WTC11 (cell line): ENCODE results near the gene RSBN1L. TPM values are rescaled to one million over a fixed set of nuclear protein-coding genes. Genes with fewer than 3 reads are reported as not detected.
A peak's percentile ranks its signal among the peaks of the same experiment; 100 is the strongest.

ENCODE experiments used
- ATAC-seq: fragments of 200-7000 bp; cut with Tn5 transposase; 2 replicates; pipeline ENCODE4 v1.10.0; 2021; ENCODE audit warnings: mild to moderate bottlenecking, moderate library complexity
- CTCF ChIA-PET: fragments of 300-600 bp; sonication (Branson Sonifier 250); formaldehyde crosslinking; loops from one replicate; lab custom pipeline; 2021; ENCODE audit warnings: antibody characterized with exemption; lab: Charles Lee
- POLR2A ChIA-PET: fragments of 350-600 bp; sonication (Branson Sonifier 250); formaldehyde crosslinking; loops from one replicate; lab custom pipeline; 2021; ENCODE audit warnings: antibody characterized with exemption; lab: Charles Lee
- DNase-seq: peaks from one replicate; pipeline ENCODE4 v3.0.0; 2021; ENCODE audit warnings: low spot score
- H3K27ac Mint-ChIP-seq: 2 replicates; pipeline ENCODE4 v1.8.0; 2021; ENCODE audit warnings: mixed read lengths
- H3K27me3 Mint-ChIP-seq: 2 replicates; pipeline ENCODE4 v1.8.0; 2021; ENCODE audit warnings: low read depth, mild to moderate bottlenecking, moderate library complexity, mixed read lengths
- H3K36me3 Mint-ChIP-seq: 2 replicates; pipeline ENCODE4 v1.8.0; 2021; ENCODE audit warnings: mixed read lengths
- H3K4me1 Mint-ChIP-seq: 2 replicates; pipeline ENCODE4 v1.8.0; 2022; ENCODE audit warnings: mixed read lengths
- H3K4me3 Mint-ChIP-seq: 2 replicates; pipeline ENCODE4 v1.8.0; 2021; ENCODE audit warnings: mild to moderate bottlenecking, moderate library complexity, mixed read lengths
- H3K9me3 Mint-ChIP-seq: 2 replicates; pipeline ENCODE4 v1.8.0; 2021; ENCODE audit warnings: mixed read lengths
- AFF4 ChIP-seq: sonication (generic); formaldehyde crosslinking; IDR thresholded peaks from 2 replicates; pipeline ENCODE4 v1.8.1; 2023; ENCODE audit warnings: mild to moderate bottlenecking, missing genetic modification reagents, borderline replicate concordance
- ATF1 ChIP-seq: sonication (generic); formaldehyde crosslinking; IDR thresholded peaks from 2 replicates; pipeline ENCODE4 v1.8.1; 2023; ENCODE audit warnings: mild to moderate bottlenecking, moderate library complexity, missing genetic modification reagents
- CBFB ChIP-seq: sonication (generic); formaldehyde crosslinking; IDR thresholded peaks from 2 replicates; pipeline ENCODE4 v1.8.1; 2022; ENCODE audit warnings: mild to moderate bottlenecking, low read depth, missing genetic modification reagents
- E2F5 ChIP-seq: sonication (generic); formaldehyde crosslinking; IDR thresholded peaks from 2 replicates; pipeline ENCODE4 v1.8.1; 2022; ENCODE audit warnings: mild to moderate bottlenecking, moderate library complexity, missing genetic modification reagents
- EMX1 ChIP-seq: fragments of 250-450 bp; sonication (Bioruptor Pico); IDR thresholded peaks from 2 replicates; pipeline ENCODE4 v1.8.0; 2021; ENCODE audit warnings: mild to moderate bottlenecking
- ERG ChIP-seq: fragments of 250-450 bp; sonication (Bioruptor Pico); IDR thresholded peaks from 2 replicates; pipeline ENCODE4 v1.8.0; 2021; ENCODE audit warnings: mild to moderate bottlenecking
- GABPB1 ChIP-seq: sonication (generic); formaldehyde crosslinking; IDR thresholded peaks from 2 replicates; pipeline ENCODE4 v1.8.1; 2023; ENCODE audit warnings: mild to moderate bottlenecking, missing genetic modification reagents
- IRF1 ChIP-seq: sonication (generic); formaldehyde crosslinking; IDR thresholded peaks from 2 replicates; pipeline ENCODE4 v1.8.0; 2023; ENCODE audit warnings: missing genetic modification reagents
- IRF2 ChIP-seq: sonication (generic); formaldehyde crosslinking; IDR thresholded peaks from 2 replicates; pipeline ENCODE4 v1.8.0; 2022; ENCODE audit warnings: low read depth, missing genetic modification reagents, borderline replicate concordance
- JUN ChIP-seq: sonication (generic); formaldehyde crosslinking; IDR thresholded peaks from 2 replicates; pipeline ENCODE4 v1.8.0; 2023; ENCODE audit warnings: mild to moderate bottlenecking, missing genetic modification reagents
- MAX ChIP-seq: sonication (generic); formaldehyde crosslinking; IDR thresholded peaks from 2 replicates; pipeline ENCODE4 v1.8.0; 2022; ENCODE audit warnings: mild to moderate bottlenecking, missing genetic modification reagents
- MXD4 ChIP-seq: fragments of 250-450 bp; sonication (Bioruptor Pico); IDR thresholded peaks from 2 replicates; pipeline ENCODE4 v1.8.0; 2021; ENCODE audit warnings: mild to moderate bottlenecking, moderate library complexity, borderline replicate concordance
- NFYB ChIP-seq: sonication (generic); formaldehyde crosslinking; conservative IDR thresholded peaks from 2 replicates; pipeline ENCODE4 v1.8.0; 2022; ENCODE audit warnings: low read depth, missing genetic modification reagents
- NR1H2 ChIP-seq: sonication (generic); formaldehyde crosslinking; IDR thresholded peaks from 2 replicates; pipeline ENCODE4 v1.9.0; 2021; ENCODE audit warnings: mild to moderate bottlenecking, moderate library complexity, missing genetic modification reagents
- NR2C2 ChIP-seq: sonication (generic); formaldehyde crosslinking; IDR thresholded peaks from 2 replicates; pipeline ENCODE4 v1.8.0; 2022; ENCODE audit warnings: mild to moderate bottlenecking, missing genetic modification reagents
- NR3C1 ChIP-seq: sonication (generic); formaldehyde crosslinking; conservative IDR thresholded peaks from 2 replicates; pipeline ENCODE4 v1.8.1; 2023; ENCODE audit warnings: low read depth, mild to moderate bottlenecking, missing genetic modification reagents
- OVOL2 ChIP-seq: fragments of 250-450 bp; sonication (Bioruptor Pico); IDR thresholded peaks from 2 replicates; pipeline ENCODE4 v1.9.0; 2021; ENCODE audit warnings: mild to moderate bottlenecking, borderline replicate concordance
- PRRX2 ChIP-seq: fragments of 250-450 bp; sonication (Bioruptor Pico); IDR thresholded peaks from 2 replicates; pipeline ENCODE4 v1.8.0; 2021; ENCODE audit warnings: mild to moderate bottlenecking
- TEAD1 ChIP-seq: sonication (generic); formaldehyde crosslinking; IDR thresholded peaks from 2 replicates; pipeline ENCODE4 v1.8.0; 2022; ENCODE audit warnings: mild to moderate bottlenecking, missing genetic modification reagents
- TEAD4 ChIP-seq: sonication (generic); formaldehyde crosslinking; IDR thresholded peaks from 2 replicates; pipeline ENCODE4 v1.8.0; 2022; ENCODE audit warnings: mild to moderate bottlenecking, missing genetic modification reagents
- TP53 ChIP-seq: sonication (generic); formaldehyde crosslinking; IDR thresholded peaks from 2 replicates; pipeline ENCODE4 v1.8.1; 2023; ENCODE audit warnings: mild to moderate bottlenecking, missing genetic modification reagents
- USF1 ChIP-seq: sonication (generic); formaldehyde crosslinking; IDR thresholded peaks from 2 replicates; pipeline ENCODE4 v1.8.0; 2022; ENCODE audit warnings: mild to moderate bottlenecking, missing genetic modification reagents
- ZNF138 ChIP-seq: sonication (generic); formaldehyde crosslinking; conservative IDR thresholded peaks from 2 replicates; pipeline ENCODE4 v1.8.1; 2022; ENCODE audit warnings: mild to moderate bottlenecking, moderate library complexity, missing genetic modification reagents
- ZNF317 ChIP-seq: sonication (generic); formaldehyde crosslinking; IDR thresholded peaks from 2 replicates; pipeline ENCODE4 v1.8.1; 2023; ENCODE audit warnings: low read depth, mild to moderate bottlenecking, moderate library complexity, missing genetic modification reagents, borderline replicate concordance
- ZNF671 ChIP-seq: fragments of 250-450 bp; sonication (Bioruptor Pico); IDR thresholded peaks from 2 replicates; pipeline ENCODE4 v1.8.0; 2021; ENCODE audit warnings: mild to moderate bottlenecking
- total RNA-seq: library from RNA; stranded (reverse); gene quantifications from 3 replicates; pipeline ENCODE4 v1.2.3, GENCODE V29; 2021

RSBN1L gene
- total RNA-seq, 1 experiment from 2014 or later: 16.8 TPM

GRCh38 chr7:77797734-77798393 is 101.6 kb downstream of the RSBN1L start (continued):
- TF ChIP-seq USF1 (CRISPR knock-in tag) (peak; percentile 78), GABPB1 (CRISPR knock-in tag) (0 out of 2 replicates have a peak, but pooled peaks have one; percentile 1), JUN (0 out of 2 replicates have a peak, but pooled peaks have one; percentile 31)
- TF ChIP-seq, all 79 proteins: peak for 11

- peaks cover 7% of the 10 kb centered on the region; the same call in 1 of the 2 replicates for H3K36me3 Mint-ChIP-seq
- no peaks in the 10 kb centered on the region for H3K9me3 Mint-ChIP-seq
- POLR2A ChIA-PET: interaction anchor here (0.5 kb wide), 1 partner anchor 169 kb away, joined by 4 read pairs; no protein-coding TSS in a partner anchor
- CTCF ChIA-PET: interaction anchor here (0.5 to 1.1 kb wide), 11 partner anchors 9 to 177 kb away, joined by 3 to 6 read pairs (median 3); no protein-coding TSS in a partner anchor
- peak within 1 kb of the TSS; percentile 95 for H3K27ac Mint-ChIP-seq
- H3K4me3 Mint-ChIP-seq: peak within 1 kb of the TSS; percentile 99
- peak; percentile 99 for DNase-seq
- no peaks in the 10 kb centered on the region for H3K27me3 Mint-ChIP-seq
- ATAC-seq: peak; percentile 93
- H3K4me1 Mint-ChIP-seq: peaks cover 29% of the 10 kb centered on the region
- TF ChIP-seq CBFB (no peak; the same call in 1 of the 2 replicates), MAX (CRISPR knock-in tag) (peak; percentile 36; the same call in 1 of the 2 replicates), IRF1 (CRISPR knock-in tag) (no peak), ZNF671 (no peak), E2F5 (CRISPR knock-in tag) (peak; percentile 62; the same call in 1 of the 2 replicates), OVOL2 (CRISPR knock-in tag) (no peak), ZNF317 (CRISPR knock-in tag) (no peak), EMX1 (CRISPR knock-in tag) (no peak), NFYB (peak; percentile 95), NR2C2 (CRISPR knock-in tag) (0 out of 2 replicates have a peak, but pooled peaks have one; percentile 16), IRF2 (CRISPR knock-in tag) (no peak), NR1H2 (CRISPR knock-in tag) (no peak), TP53 (peak; percentile 90), PRRX2 (CRISPR knock-in tag) (0 out of 2 replicates have a peak, but pooled peaks have one; percentile 20), AFF4 (0 out of 2 replicates have a peak, but pooled peaks have one; percentile 62), ZNF138 (no peak), JUN (no peak; the same call in 1 of the 2 replicates), NR3C1 (CRISPR knock-in tag) (no peak), TEAD4 (CRISPR knock-in tag) (no peak), ATF1 (CRISPR knock-in tag) (0 out of 2 replicates have a peak, but pooled peaks have one; percentile 43), GABPB1 (CRISPR knock-in tag) (no peak), MXD4 (CRISPR knock-in tag) (no peak), ERG (CRISPR knock-in tag) (0 out of 2 replicates have a peak, but pooled peaks have one; percentile 1), TEAD1 (CRISPR knock-in tag) (no peak)
Observed at GRCh38 chr7:77798394-77799077, 102.3 kb downstream of the RSBN1L start, which contains the start of the genes PHTF2 and TMEM60. PHTF2 (plus strand) TSS chr7:77798773. TMEM60 (minus strand) TSS chr7:77798434; CDS start chr7:77794373, 4,061 bp downstream.
